Colonic mucosa (tissue), 4 donors: ENCODE measurements around the gene VARS1. TPM values are rescaled to one million over a fixed set of nuclear protein-coding genes. Genes with fewer than 3 reads are reported as not detected.
"Not testable (repeated sequence)": the region's sequence is repeated elsewhere in the genome, so short reads cannot be mapped to it uniquely, and the experiment has no call there.

Experiments used
- DNase-seq: peaks from one replicate; pipeline ENCODE4 v3.0.0-alpha.2; 2020
- H3K27ac ChIP-seq: fragments of 200-600 bp; one replicate; pipeline ENCODE4 v1.8.0; 2021
- H3K27me3 ChIP-seq: fragments of 200-600 bp; one replicate; pipeline ENCODE4 v1.8.0; 2021
- H3K36me3 ChIP-seq: fragments of 200-600 bp; one replicate; pipeline ENCODE4 v1.8.0; 2021
- H3K4me1 ChIP-seq: fragments of 200-600 bp; one replicate; pipeline ENCODE4 v1.8.0; 2021; ENCODE audit warnings: mild to moderate bottlenecking
- H3K4me3 ChIP-seq: fragments of 200-600 bp; one replicate; pipeline ENCODE4 v1.8.0; 2021
- H3K9ac ChIP-seq, 2 donors: one replicate each; pipeline ENCODE4 v1.7.0; 2013; ENCODE audit warnings: control low read depth in 2 of 2, low read depth in 2 of 2, low read length in 2 of 2
- H3K9me3 ChIP-seq: fragments of 200-600 bp; one replicate; pipeline ENCODE4 v1.8.0; 2021
- CTCF ChIP-seq: fragments of 200-600 bp; IDR thresholded peaks from one replicate; pipeline ENCODE4 v1.8.0; 2022; ENCODE audit warnings: antibody characterized with exemption, mild to moderate bottlenecking
- intact Hi-C: fragments of 100-400 bp; cut with DNase I; formaldehyde crosslinking; loops from one replicate; pipeline ENCODE4 v1.14.1; 2022
- total RNA-seq, 2 donors: library from RNA; stranded (reverse); fragmentation: NEBNext Ultra II Directional in 1 of 2; extraction: Animal tissue kit (Norgen Biotek cat#: 25700) in 1 of 2; gene quantifications; one replicate each; pipeline ENCODE4 v1.2.1, GENCODE V29; 2021
- donor health status: healthy.
- donor health status: DM: no; HTN: no; CAD: no.
- donor health status: DM: no; HTN: no; CAD: no.

VARS1 gene
- total RNA-seq, 2 donors from 2014 or later: 40.8 to 136 TPM

GRCh38 chr6:31825553-31825952, 30.0 kb upstream of the VARS1 start:
- Histone ChIP-seq H3K4me3 (no peak overlapping the region), H3K9me3 (no peaks in the 10 kb centered on the region), H3K27me3 (no peaks in the 10 kb centered on the region), H3K9ac (peak overlapping the region in 1 of 2 donors; percentile 86), H3K36me3 (no peaks in the 10 kb centered on the region), H3K4me1 (no peaks in the 10 kb centered on the region), H3K27ac (peak overlapping the region; percentile 99)
- intact Hi-C loops: no loop called here
- no peak for DNase-seq
- TF ChIP-seq CTCF: no peak

- H3K9ac ChIP-seq: peak overlapping the region in 1 of 2 donors; percentile 26
Observed at GRCh38 chr6:31823592-31824196, 28.1 kb upstream of the VARS1 start.

GRCh38 chr6:31822036-31822821, 26.7 kb upstream of the VARS1 start:
- H3K9ac ChIP-seq: peak overlapping the region; percentile 86 to 99
- DNase-seq: peak; percentile 93
- peak overlapping the region; percentile 99 for H3K27ac ChIP-seq
- no peaks in the 10 kb centered on the region for H3K27me3 ChIP-seq
- no peaks in the 10 kb centered on the region for H3K36me3 ChIP-seq
- peaks cover 7% of the 10 kb centered on the region for H3K4me1 ChIP-seq
- H3K9me3 ChIP-seq: no peaks in the 10 kb centered on the region
- intact Hi-C loops: no loop called here
- no peak for TF ChIP-seq CTCF
- H3K4me3 ChIP-seq: peak overlapping the region; percentile 41

More at GRCh38 chr6:31823592-31824196, 28.1 kb upstream of the VARS1 start:
- H3K27ac ChIP-seq: peak overlapping the region; percentile 99
- H3K9me3 ChIP-seq, H3K4me1 ChIP-seq, H3K36me3 ChIP-seq, H3K27me3 ChIP-seq, DNase-seq, intact Hi-C loops, H3K4me3 ChIP-seq: not testable (repeated sequence)

- no peaks in the 10 kb centered on the region for H3K27me3 ChIP-seq
- peak overlapping the region; percentile 99 for H3K27ac ChIP-seq
- no peaks in the 10 kb centered on the region for H3K36me3 ChIP-seq
- H3K9me3 ChIP-seq: no peaks in the 10 kb centered on the region
- H3K9ac ChIP-seq: peak overlapping the region; percentile 86 to 99
- no peak for TF ChIP-seq CTCF
- intact Hi-C loops: no loop called here
- peak overlapping the region; percentile 41 for H3K4me3 ChIP-seq
- peaks cover 7% of the 10 kb centered on the region for H3K4me1 ChIP-seq
- peak; percentile 96 for DNase-seq
Observed at GRCh38 chr6:31821301-31822035, 25.9 kb upstream of the VARS1 start.

GRCh38 chr6:31820399-31820798, 24.8 kb upstream of the VARS1 start:
- H3K9ac ChIP-seq, H3K36me3 ChIP-seq, H3K4me1 ChIP-seq, DNase-seq, intact Hi-C loops, H3K9me3 ChIP-seq, H3K27me3 ChIP-seq, H3K4me3 ChIP-seq: not testable (repeated sequence)
- H3K27ac ChIP-seq: peak overlapping the region; percentile 99

- no peak for TF ChIP-seq CTCF
- peak; percentile 46 for DNase-seq
- Histone ChIP-seq H3K9me3 (no peaks in the 10 kb centered on the region), H3K4me1 (peaks cover 7% of the 10 kb centered on the region), H3K9ac (no peak overlapping the region), H3K27ac (peak overlapping the region; percentile 99), H3K27me3 (no peaks in the 10 kb centered on the region), H3K36me3 (no peaks in the 10 kb centered on the region), H3K4me3 (no peak overlapping the region)
- intact Hi-C loops: no loop called here
Observed at GRCh38 chr6:31819871-31820299, 24.3 kb upstream of the VARS1 start.

GRCh38 chr6:31817929-31818511, 22.5 kb upstream of the VARS1 start:
- Histone ChIP-seq H3K4me3 (peak overlapping the region; percentile 36), H3K27ac (peak overlapping the region; percentile 80), H3K9ac (peak overlapping the region in 1 of 2 donors; percentile 58)
- intact Hi-C loops, H3K27me3 ChIP-seq, H3K9me3 ChIP-seq, H3K36me3 ChIP-seq, H3K4me1 ChIP-seq: not testable (repeated sequence)
- peak; percentile 64 for DNase-seq

GRCh38 chr6:31817133-31817928, 21.8 kb upstream of the VARS1 start:
- peak overlapping the region; percentile 36 for H3K4me3 ChIP-seq
- H3K4me1 ChIP-seq, H3K36me3 ChIP-seq, H3K9me3 ChIP-seq, H3K27me3 ChIP-seq, intact Hi-C loops: not testable (repeated sequence)
- H3K27ac ChIP-seq: peak overlapping the region; percentile 80
- peak overlapping the region; percentile 16 to 70 for H3K9ac ChIP-seq
- peak; percentile 61 for DNase-seq
